HG03469 (cell line): ENCODE measurements around the gene ZNF98.

Experiments used
- ATAC-seq: cut with Tn5 transposase; IDR thresholded peaks from one replicate; pipeline ENCODE4 v1.9.1; 2021; ENCODE audit warnings: mild to moderate bottlenecking, moderate library complexity, moderate number of reproducible peaks; ENCODE audit not compliant: unreplicated experiment

Gene ZNF98

GRCh38 chr19:22422211-22422610 lies at the start of gene ZNF98:
TSS of gene ZNF98 (minus strand) at chr19:22422346. CDS start at chr19:22422224, 122 bp downstream.
- ATAC-seq: no peak

GRCh38 chr19:22446605-22447004 lies 24.5 kb upstream of the ZNF98 start:
- ATAC-seq: no peak

GRCh38 chr19:22438011-22438410 lies 15.9 kb upstream of the ZNF98 start:
- ATAC-seq: no peak

GRCh38 chr19:22427960-22428913 lies 6.1 kb upstream of the ZNF98 start:
- ATAC-seq: no peak

- no peak for ATAC-seq
Observed at GRCh38 chr19:22427547-22427946, 5.4 kb upstream of the ZNF98 start.

GRCh38 chr19:22426901-22427300 lies 4.8 kb upstream of the ZNF98 start:
- no peak for ATAC-seq

- no peak for ATAC-seq
Observed at GRCh38 chr19:22421797-22422196, 349 bp downstream of the ZNF98 start.

- no peak for ATAC-seq
Observed at GRCh38 chr19:22354665-22355064, 67.5 kb downstream of the ZNF98 start.
